ENCODE results near the gene GOLGA1. TPM values are rescaled to one million over a fixed set of nuclear protein-coding genes. Genes with fewer than 3 reads are reported as not detected.

The GOLGA1 gene
- total and polyA plus RNA-seq, 2 of the 13 experiments (the other 11 are each of a cell fraction or from before 2014, with no cell fraction given): 12.7 to 15.9 TPM

DNA sequence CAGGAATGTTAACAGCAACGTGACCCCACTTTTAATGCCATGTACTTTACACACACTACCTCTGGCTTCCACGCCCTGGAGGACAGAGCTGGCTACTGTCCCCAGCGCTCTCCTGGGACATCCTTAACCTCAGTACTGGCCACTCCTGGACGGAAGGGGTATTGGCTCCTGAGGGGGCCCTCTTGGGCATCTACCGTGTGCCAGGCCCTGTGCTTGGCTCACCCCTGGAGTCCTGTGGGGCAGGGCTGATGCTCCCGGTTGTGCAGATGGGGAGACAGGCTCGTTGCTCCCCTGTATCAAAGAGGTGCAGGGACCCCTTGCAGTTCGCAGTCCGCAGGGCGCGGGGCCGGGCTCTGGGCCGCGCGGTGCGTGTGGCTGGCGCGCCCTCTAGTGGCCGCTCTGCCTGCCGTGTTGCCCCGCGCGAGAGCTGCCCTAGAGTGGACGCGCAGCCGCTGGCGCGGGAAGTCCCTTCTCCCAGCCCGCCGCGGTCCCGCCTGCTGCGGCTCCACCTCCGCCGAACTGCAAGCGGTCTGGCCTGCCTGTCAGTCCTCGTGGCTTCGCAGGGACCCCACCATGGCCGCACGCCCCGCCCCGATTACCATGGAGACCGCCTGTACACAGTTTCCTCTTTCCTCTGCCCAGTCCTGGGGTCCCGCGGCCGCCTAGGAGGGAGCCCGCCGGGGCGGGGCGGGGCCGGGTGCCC, 87.9 kb downstream of the GOLGA1 start, which contains the start of gene WDR38 (continued):
- TF ChIP-seq ZNF432 (CRISPR knock-in tag; IDR thresholded peaks at IDR 0.05; ENCODE audit: borderline replicate concordance): no peak
- TF ChIP-seq EP300 (IDR thresholded peaks at IDR 0.05; ENCODE audit: low read depth in 2 of 2, low read length in 2 of 2): no peak
- TF ChIP-seq EP300 (CRISPR knock-in tag; IDR thresholded peaks at IDR 0.05; ENCODE audit: borderline replicate concordance): no peak
- no peak for TF ChIP-seq ZNF382 (CRISPR knock-in tag; IDR thresholded peaks at IDR 0.05; ENCODE audit: borderline replicate concordance)
- TF ChIP-seq ZNF337 (CRISPR knock-in tag; IDR thresholded peaks at IDR 0.05; ENCODE audit: borderline replicate concordance, low read depth): no peak
- TF ChIP-seq HIVEP1 (CRISPR knock-in tag; IDR thresholded peaks at IDR 0.05): peak; percentile 72; the same call in 1 of the 2 replicates
- TF ChIP-seq, protein P1, sequence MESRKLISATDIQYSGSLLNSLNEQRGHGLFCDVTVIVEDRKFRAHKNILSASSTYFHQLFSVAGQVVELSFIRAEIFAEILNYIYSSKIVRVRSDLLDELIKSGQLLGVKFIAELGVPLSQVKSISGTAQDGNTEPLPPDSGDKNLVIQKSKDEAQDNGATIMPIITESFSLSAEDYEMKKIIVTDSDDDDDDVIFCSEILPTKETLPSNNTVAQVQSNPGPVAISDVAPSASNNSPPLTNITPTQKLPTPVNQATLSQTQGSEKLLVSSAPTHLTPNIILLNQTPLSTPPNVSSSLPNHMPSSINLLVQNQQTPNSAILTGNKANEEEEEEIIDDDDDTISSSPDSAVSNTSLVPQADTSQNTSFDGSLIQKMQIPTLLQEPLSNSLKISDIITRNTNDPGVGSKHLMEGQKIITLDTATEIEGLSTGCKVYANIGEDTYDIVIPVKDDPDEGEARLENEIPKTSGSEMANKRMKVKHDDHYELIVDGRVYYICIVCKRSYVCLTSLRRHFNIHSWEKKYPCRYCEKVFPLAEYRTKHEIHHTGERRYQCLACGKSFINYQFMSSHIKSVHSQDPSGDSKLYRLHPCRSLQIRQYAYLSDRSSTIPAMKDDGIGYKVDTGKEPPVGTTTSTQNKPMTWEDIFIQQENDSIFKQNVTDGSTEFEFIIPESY (CRISPR knock-in tag; IDR thresholded peaks at IDR 0.05): peak; percentile 47; the same call in 1 of the 2 replicates
- no peak for TF ChIP-seq TIGD3 (CRISPR knock-in tag; IDR thresholded peaks at IDR 0.05; ENCODE audit: borderline replicate concordance)
- no peak for TF ChIP-seq KLF15 (CRISPR knock-in tag; IDR thresholded peaks at IDR 0.05; ENCODE audit: borderline replicate concordance)
- no peak for TF ChIP-seq ZFP41 (CRISPR knock-in tag; IDR thresholded peaks at IDR 0.05; ENCODE audit: borderline replicate concordance)
- peak; percentile 70; the same call in 1 of the 2 replicates for TF ChIP-seq ZNF430 (CRISPR knock-in tag; IDR thresholded peaks at IDR 0.05)
- TF ChIP-seq, protein P2, sequence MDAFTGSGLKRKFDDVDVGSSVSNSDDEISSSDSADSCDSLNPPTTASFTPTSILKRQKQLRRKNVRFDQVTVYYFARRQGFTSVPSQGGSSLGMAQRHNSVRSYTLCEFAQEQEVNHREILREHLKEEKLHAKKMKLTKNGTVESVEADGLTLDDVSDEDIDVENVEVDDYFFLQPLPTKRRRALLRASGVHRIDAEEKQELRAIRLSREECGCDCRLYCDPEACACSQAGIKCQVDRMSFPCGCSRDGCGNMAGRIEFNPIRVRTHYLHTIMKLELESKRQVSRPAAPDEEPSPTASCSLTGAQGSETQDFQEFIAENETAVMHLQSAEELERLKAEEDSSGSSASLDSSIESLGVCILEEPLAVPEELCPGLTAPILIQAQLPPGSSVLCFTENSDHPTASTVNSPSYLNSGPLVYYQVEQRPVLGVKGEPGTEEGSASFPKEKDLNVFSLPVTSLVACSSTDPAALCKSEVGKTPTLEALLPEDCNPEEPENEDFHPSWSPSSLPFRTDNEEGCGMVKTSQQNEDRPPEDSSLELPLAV (CRISPR knock-in tag; conservative IDR thresholded peaks at IDR 0.05; ENCODE audit: low read depth): no peak
- TF ChIP-seq HOXA3 (CRISPR knock-in tag; IDR thresholded peaks at IDR 0.05): no peak
- peak; percentile 73 for TF ChIP-seq MXD1 (CRISPR knock-in tag; IDR thresholded peaks at IDR 0.05)
- TF ChIP-seq, protein P3, sequence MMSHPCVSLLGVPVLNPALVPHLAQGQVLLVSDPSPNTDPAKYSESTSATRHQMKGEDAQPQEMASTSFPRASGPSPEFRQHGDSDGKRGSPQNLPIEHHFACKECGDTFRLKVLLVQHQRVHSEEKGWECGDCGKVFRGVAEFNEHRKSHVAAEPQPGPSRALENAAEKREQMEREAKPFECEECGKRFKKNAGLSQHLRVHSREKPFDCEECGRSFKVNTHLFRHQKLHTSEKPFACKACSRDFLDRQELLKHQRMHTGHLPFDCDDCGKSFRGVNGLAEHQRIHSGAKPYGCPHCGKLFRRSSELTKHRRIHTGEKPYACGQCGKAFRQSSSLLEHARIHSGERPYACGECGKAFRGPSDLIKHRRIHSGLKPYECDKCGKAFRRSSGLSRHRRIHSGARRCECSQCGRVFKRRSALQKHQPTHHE (CRISPR knock-in tag; IDR thresholded peaks at IDR 0.05; ENCODE audit: borderline replicate concordance): no peak
- no peak for TF ChIP-seq RFXANK (CRISPR knock-in tag; IDR thresholded peaks at IDR 0.05)
- peak; percentile 67; the same call in 1 of the 2 replicates for TF ChIP-seq GABPB1 (CRISPR knock-in tag; IDR thresholded peaks at IDR 0.05)
- TF ChIP-seq ZEB1 (IDR thresholded peaks at IDR 0.05; ENCODE audit: insufficient replicate concordance, low read depth): no peak
- no peak for TF ChIP-seq SRSF9 (IDR thresholded peaks at IDR 0.05; ENCODE audit: borderline replicate concordance, insufficient read depth, low read depth, low read length, poor library complexity, severe bottlenecking)
- TF ChIP-seq PHF21A (CRISPR knock-in tag; IDR thresholded peaks at IDR 0.05): no peak
- no peak for TF ChIP-seq ZNF850 (CRISPR knock-in tag; conservative IDR thresholded peaks at IDR 0.05)
- no peak for TF ChIP-seq HNF4A (CRISPR knock-in tag; IDR thresholded peaks at IDR 0.05)
- no peak for TF ChIP-seq EED (CRISPR knock-in tag; IDR thresholded peaks at IDR 0.05)
- no peak for TF ChIP-seq SIX4 (CRISPR knock-in tag; IDR thresholded peaks at IDR 0.05)

All from HepG2 (cell line).